SH-SY5Y (cell line): ENCODE data around the gene ZNF236.

Experiments
- GATA2 ChIP-seq: IDR thresholded peaks from 2 replicates; pipeline ENCODE4 v1.6.1; 2011; ENCODE audit warnings: mild to moderate bottlenecking, low read depth, low read length
- GATA3 ChIP-seq: IDR thresholded peaks from 2 replicates; pipeline ENCODE4 v1.6.1; 2011; ENCODE audit warnings: low read depth, mild to moderate bottlenecking, low read length, moderate library complexity

The ZNF236 gene

DNA sequence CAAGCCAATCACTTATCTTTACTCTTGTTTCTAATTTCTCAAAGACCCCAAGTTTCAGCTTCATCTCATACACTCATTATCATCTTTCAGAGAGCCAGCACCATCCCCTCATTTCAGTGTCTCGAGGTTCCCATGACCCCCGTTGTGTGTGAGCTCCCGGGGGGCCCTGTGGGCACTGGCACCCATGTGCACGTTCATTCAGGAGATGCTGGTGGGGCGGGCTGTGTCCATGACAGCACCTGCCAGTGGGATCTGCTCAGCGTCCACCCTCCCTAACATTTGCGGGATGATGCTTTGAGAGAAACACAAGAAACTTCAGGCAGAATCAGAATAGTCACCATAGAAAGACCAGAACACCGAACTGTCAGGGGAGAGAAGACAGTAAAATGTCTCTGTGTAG lies 189.8 kb downstream of the ZNF236 start:
- TF ChIP-seq GATA3 (no peak), GATA2 (no peak)

DNA sequence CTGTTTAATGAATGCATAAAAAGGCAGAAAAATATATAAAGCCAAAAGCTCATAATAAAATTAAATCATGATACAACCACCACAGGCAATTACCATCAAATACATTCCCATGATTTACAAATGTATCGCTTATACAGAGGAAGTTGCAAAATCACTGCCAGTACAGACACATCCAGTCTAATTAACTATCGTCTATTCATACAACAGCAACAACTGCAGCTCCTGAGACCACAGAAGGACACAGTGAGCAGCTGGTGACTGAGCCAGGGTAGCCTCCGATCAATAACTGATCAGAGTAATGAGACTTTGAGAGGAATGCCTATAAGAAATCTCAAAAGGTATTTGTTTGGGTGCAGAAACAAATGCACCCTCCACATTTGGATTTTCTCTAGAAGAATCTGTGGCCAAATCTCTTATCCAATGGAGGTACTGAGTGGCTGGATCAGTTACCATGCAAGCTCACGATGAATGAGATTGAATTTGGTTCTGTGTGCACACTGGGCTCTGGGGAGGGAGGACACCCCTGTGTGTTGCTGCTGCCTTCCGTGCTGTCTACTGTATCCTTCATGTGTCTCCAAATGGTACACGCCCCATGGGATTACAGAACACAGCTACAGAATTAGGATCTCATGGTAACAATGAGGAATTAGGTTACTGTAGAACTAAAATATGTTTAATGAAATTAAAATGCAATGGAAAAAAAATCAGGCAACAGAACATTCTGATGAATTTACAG lies 190.6 kb downstream of the ZNF236 start:
- TF ChIP-seq GATA2 (no peak), GATA3 (no peak)

- TF ChIP-seq GATA3 (no peak), GATA2 (no peak)
These were observed 191.6 kb downstream of the ZNF236 start for GRCh38 chr18:77013811-77014521.

GRCh38 chr18:77014538-77014937 lies 192.2 kb downstream of the ZNF236 start:
- TF ChIP-seq GATA3, result no peak
- TF ChIP-seq GATA2, result no peak

GRCh38 chr18:77015169-77015568 lies 192.8 kb downstream of the ZNF236 start:
- TF ChIP-seq GATA3 (no peak), GATA2 (no peak)

DNA sequence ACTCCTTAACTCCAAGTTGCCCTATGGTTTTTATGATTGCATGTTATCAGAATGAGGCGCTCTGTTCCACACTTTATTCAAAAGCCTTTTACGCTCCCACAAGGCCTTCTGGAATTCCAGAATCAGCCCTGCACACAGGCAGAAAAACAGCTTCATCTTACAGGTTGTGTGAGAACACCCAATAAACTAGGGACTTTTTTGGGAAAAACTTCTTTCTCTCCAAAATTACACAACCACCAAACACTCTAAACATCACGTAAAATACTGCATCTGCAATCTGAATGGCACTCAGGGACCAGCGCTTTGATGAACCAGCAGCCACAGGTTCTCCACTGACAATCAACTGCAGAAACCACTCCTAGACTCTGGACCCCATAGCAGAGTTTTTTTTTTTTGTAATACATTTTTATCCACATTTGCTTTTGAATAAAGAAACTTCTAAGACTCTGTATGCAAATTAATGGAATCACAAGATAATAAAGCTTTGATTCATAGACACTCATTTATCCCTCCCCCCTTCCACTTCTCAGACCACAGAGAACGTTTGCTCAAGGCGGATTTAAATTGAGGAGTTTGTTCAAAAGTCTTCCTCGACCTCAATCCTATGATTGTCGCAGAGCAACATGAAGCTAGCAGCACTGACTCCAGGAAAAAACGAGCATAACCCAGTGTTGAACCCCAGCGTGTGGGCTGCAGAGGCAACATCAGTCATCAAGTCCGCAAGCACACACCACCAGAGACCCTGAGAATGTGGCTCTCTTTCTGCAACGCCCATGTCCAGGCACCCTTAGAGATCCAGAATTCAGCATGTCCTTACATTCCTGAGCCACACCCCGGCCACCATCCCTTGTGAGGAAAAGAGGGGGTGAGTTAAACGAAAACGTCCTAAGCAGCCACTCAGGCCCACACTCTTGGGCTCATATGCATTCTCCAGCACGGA lies 193.7 kb downstream of the ZNF236 start:
- TF ChIP-seq GATA2 (no peak), GATA3 (no peak)

- TF ChIP-seq GATA3 (no peak), GATA2 (no peak)
These were observed 194.6 kb downstream of the ZNF236 start for GRCh38 chr18:77016936-77017335.

DNA sequence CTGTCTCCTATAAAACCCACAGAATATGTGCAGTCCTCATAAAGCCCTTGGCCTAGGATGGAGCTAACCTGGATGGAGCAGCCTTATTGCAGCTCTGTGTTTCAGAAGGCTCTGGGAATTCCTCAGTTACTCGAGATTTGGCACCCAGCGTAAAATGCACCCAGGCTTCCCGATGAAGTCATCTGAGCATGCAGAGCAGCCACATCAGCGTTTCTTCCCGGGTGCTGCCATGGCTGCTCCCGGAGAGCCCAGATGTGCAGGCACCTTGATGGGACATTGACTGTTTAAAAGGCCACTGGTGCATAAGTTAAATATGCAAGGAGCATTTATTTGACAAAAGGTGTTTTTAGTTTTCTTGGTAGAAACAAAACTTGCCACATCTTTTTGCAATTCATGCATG lies 195.0 kb downstream of the ZNF236 start:
- TF ChIP-seq GATA3 (no peak), GATA2 (no peak)

GRCh38 chr18:77019641-77020040 lies 197.3 kb downstream of the ZNF236 start:
- TF ChIP-seq GATA3 (no peak), GATA2 (no peak)
